Keratinocyte (primary cell): ENCODE measurements around the gene PTPRT. TPM values are rescaled to one million over a fixed set of nuclear protein-coding genes. Genes with fewer than 3 reads are reported as not detected.

ENCODE experiments used
- DNase-seq: peaks from one replicate; pipeline ENCODE4 v3.0.0-alpha.2; 2011; ENCODE audit warnings: low read depth, missing footprints, low spot score
- FAIRE-seq: peaks from 2 replicates; lab custom pipeline; 2011; peaks lifted over from hg19 to GRCh38; lab: Jason Lieb, UNC
- H2AFZ ChIP-seq: 2 replicates; pipeline ENCODE4 v1.6.0; 2012; ENCODE audit warnings: low read length, control low read depth, inconsistent platforms; ENCODE audit not compliant: control insufficient read depth
- H3K27ac ChIP-seq: 2 replicates; pipeline ENCODE4 v1.5.1; 2011; ENCODE audit warnings: low read length; ENCODE audit not compliant: control insufficient read depth, insufficient read depth
- H3K27me3 ChIP-seq: 3 replicates; pipeline ENCODE4 v1.6.0; 2011; ENCODE audit warnings: low read length; ENCODE audit not compliant: control insufficient read depth, insufficient read depth; ENCODE audit errors: extremely low read depth
- H3K36me3 ChIP-seq, 2 experiments: 2 replicates in 1 of 2; 3 replicates in 1 of 2; pipeline ENCODE4 v1.5.1; 2011; ENCODE audit warnings: low read length in 2 of 2, mild to moderate bottlenecking in 1 of 2; ENCODE audit not compliant: control insufficient read depth in 2 of 2, insufficient read depth in 2 of 2; ENCODE audit errors: extremely low read depth in 1 of 2
- H3K4me1 ChIP-seq: 3 replicates; pipeline ENCODE4 v1.5.1; 2011; ENCODE audit warnings: low read length; ENCODE audit not compliant: control insufficient read depth, insufficient read depth; ENCODE audit errors: extremely low read depth
- H3K4me2 ChIP-seq: 3 replicates; pipeline ENCODE4 v1.6.0; 2011; ENCODE audit warnings: low read depth, low read length; ENCODE audit not compliant: control insufficient read depth, insufficient read depth; ENCODE audit errors: extremely low read depth
- H3K4me3 ChIP-seq, 3 experiments: fragments of 200-600 bp in 1 of 3; sonication (generic) in 1 of 3; 2 replicates in 2 of 3; 3 replicates in 1 of 3; pipeline ENCODE4 v1.5.1; 2011 to 2016; ENCODE audit warnings: low read length in 3 of 3, mild to moderate bottlenecking in 3 of 3, control low read depth in 2 of 3, inconsistent platforms in 1 of 3, low read depth in 1 of 3, mixed read lengths in 1 of 3, mixed run types in 1 of 3, moderate library complexity in 1 of 3; ENCODE audit not compliant: control insufficient read depth in 2 of 3, insufficient read depth in 2 of 3; ENCODE audit errors: extremely low read depth in 1 of 3
- H3K79me2 ChIP-seq: 2 replicates; pipeline ENCODE4 v1.6.0; 2012; ENCODE audit warnings: low read length; ENCODE audit not compliant: control insufficient read depth, insufficient read depth
- H3K9ac ChIP-seq: 3 replicates; pipeline ENCODE4 v1.6.0; 2011; ENCODE audit warnings: low read length; ENCODE audit not compliant: control insufficient read depth, insufficient read depth; ENCODE audit errors: extremely low read depth
- H3K9me1 ChIP-seq: 3 replicates; pipeline ENCODE4 v1.6.0; 2011; ENCODE audit warnings: low read length; ENCODE audit not compliant: control insufficient read depth, insufficient read depth; ENCODE audit errors: extremely low read depth
- H3K9me3 ChIP-seq: 2 replicates; pipeline ENCODE4 v1.5.1; 2012; ENCODE audit warnings: low read depth, low read length; ENCODE audit not compliant: control insufficient read depth
- H4K20me1 ChIP-seq: 3 replicates; pipeline ENCODE4 v1.6.0; 2011; ENCODE audit warnings: low read length; ENCODE audit not compliant: control insufficient read depth, insufficient read depth; ENCODE audit errors: extremely low read depth
- CTCF ChIP-seq, 3 experiments: IDR thresholded peaks in 1 of 3; conservative IDR thresholded peaks in 1 of 3; optimal IDR thresholded peaks in 1 of 3; 2 replicates in 2 of 3; 3 replicates in 1 of 3; pipeline versions ENCODE3 to v1.5.1; 2011; ENCODE audit warnings: low read length in 3 of 3, mild to moderate bottlenecking in 3 of 3, moderate library complexity in 2 of 3, control low read depth in 1 of 3, inconsistent platforms in 1 of 3; ENCODE audit not compliant: insufficient read depth in 2 of 3; ENCODE audit errors: extremely low read depth in 1 of 3
- EZH2 ChIP-seq: IDR thresholded peaks from one replicate; pipeline ENCODE4 v1.6.1; 2012; ENCODE audit warnings: inconsistent platforms, mild to moderate bottlenecking, low read length, moderate library complexity
- dilution Hi-C: fragments of 300-500 bp; cut with MboI; formaldehyde crosslinking; loops from one replicate; pipeline ENCODE4 v1.7.0; 2020; ENCODE audit warnings: low sequenced_read_pairs; ENCODE audit not compliant: extremely low pct_ligation_motif_present
- polyA plus RNA-seq, 5 experiments: library from polyadenylated mRNA; depleted of rRNA in 3 of 5; stranded (reverse) in 3 of 5; stranded (forward) in 1 of 5; unstranded in 1 of 5; fragments of >200 nt; gene quantifications; 1 replicate in 1 of 5; 2 replicates in 3 of 5; 3 replicates in 1 of 5; pipeline versions ENCODE4 v1.2.1 to v1.2.3, GENCODE V29; 2011 to 2012; ENCODE audit warnings: missing spikeins in 2 of 5, low read depth in 1 of 5, low replicate concordance in 1 of 5

PTPRT gene
- polyA plus RNA-seq, 1 donor (not counting 4 experiments of a cell fraction or from before 2014, with no cell fraction given) = not detected

DNA sequence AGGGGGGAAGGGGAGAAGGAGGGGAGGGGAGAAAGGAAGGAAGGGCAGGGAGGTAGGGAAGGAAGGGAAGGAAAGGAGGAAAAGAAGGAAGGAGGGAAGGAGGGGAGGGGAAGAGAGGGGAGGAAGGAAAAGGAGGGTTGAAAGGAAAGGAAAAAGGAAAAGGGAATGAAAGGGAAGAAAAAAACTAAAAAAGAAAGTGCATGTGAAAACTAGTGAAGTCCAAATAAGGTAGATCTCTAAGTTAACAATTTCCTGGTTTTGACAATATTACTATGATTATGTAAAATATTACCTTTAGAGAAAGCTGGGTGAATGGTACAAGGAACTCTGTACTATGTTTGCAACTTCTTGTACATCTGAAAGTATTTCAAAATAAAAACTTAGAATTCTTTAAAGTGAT is 132.4 kb downstream of the PTPRT start:
- TF ChIP-seq CTCF (optimal IDR thresholded peaks at IDR 0.05 in 1 of 3, IDR thresholded peaks at IDR 0.05 in 1 of 3, conservative IDR thresholded peaks at IDR 0.05 in 1 of 3; ENCODE audit: extremely low read depth in 1 of 3, insufficient read depth in 2 of 3, low read length in 3 of 3) (no peak), EZH2 (no peak)
- no peaks in the 10 kb centered on the region for H3K9me3 ChIP-seq
- dilution Hi-C loops = no loop called here

GRCh38 chr20:43055181-43055884 is 134.4 kb downstream of the PTPRT start:
- H2AFZ ChIP-seq = no peak overlapping the region
- FAIRE-seq (no peak), DNase-seq (no peak)
- H3K9me1 ChIP-seq = no peaks in the 10 kb centered on the region
- no peaks in the 10 kb centered on the region for H4K20me1 ChIP-seq
- H3K4me3 ChIP-seq = no peak overlapping the region
- H3K4me2 ChIP-seq = no peak overlapping the region
- no peak overlapping the region for H3K27ac ChIP-seq
- dilution Hi-C loops = no loop called here
- no peaks in the 10 kb centered on the region for H3K4me1 ChIP-seq
- no peaks in the 10 kb centered on the region for H3K27me3 ChIP-seq
- no peaks in the 10 kb centered on the region for H3K79me2 ChIP-seq
- H3K9me3 ChIP-seq = no peaks in the 10 kb centered on the region
- TF ChIP-seq EZH2 = no peak
- no peak for TF ChIP-seq CTCF (optimal IDR thresholded peaks at IDR 0.05 in 1 of 3, IDR thresholded peaks at IDR 0.05 in 1 of 3, conservative IDR thresholded peaks at IDR 0.05 in 1 of 3; ENCODE audit: extremely low read depth in 1 of 3, insufficient read depth in 2 of 3, low read length in 3 of 3)
- H3K36me3 ChIP-seq = no peaks in the 10 kb centered on the region
- H3K9ac ChIP-seq = no peak overlapping the region

More for the DNA sequence above, 132.4 kb downstream of the PTPRT start:
- Histone ChIP-seq H4K20me1 (no peaks in the 10 kb centered on the region), H3K27me3 (no peaks in the 10 kb centered on the region), H3K9me1 (no peaks in the 10 kb centered on the region), H3K4me2 (no peak overlapping the region), H3K36me3 (no peaks in the 10 kb centered on the region), H3K9ac (no peak overlapping the region), H3K4me3 (no peak overlapping the region), H3K27ac (no peak overlapping the region), H3K79me2 (no peaks in the 10 kb centered on the region), H3K4me1 (no peaks in the 10 kb centered on the region), H2AFZ (no peak overlapping the region)
- FAIRE-seq (no peak), DNase-seq (no peak)
